HG02973 (cell line): ENCODE data around the gene SPATA21.
"Not testable (repeated sequence)": the region's sequence is repeated elsewhere in the genome, so short reads cannot be mapped to it uniquely, and the experiment has no call there.

Source experiments
- ATAC-seq: cut with Tn5 transposase; IDR thresholded peaks from one replicate; pipeline ENCODE4 v1.9.1; 2021; ENCODE audit warnings: moderate library complexity; ENCODE audit not compliant: unreplicated experiment

SPATA21 gene, protein sequence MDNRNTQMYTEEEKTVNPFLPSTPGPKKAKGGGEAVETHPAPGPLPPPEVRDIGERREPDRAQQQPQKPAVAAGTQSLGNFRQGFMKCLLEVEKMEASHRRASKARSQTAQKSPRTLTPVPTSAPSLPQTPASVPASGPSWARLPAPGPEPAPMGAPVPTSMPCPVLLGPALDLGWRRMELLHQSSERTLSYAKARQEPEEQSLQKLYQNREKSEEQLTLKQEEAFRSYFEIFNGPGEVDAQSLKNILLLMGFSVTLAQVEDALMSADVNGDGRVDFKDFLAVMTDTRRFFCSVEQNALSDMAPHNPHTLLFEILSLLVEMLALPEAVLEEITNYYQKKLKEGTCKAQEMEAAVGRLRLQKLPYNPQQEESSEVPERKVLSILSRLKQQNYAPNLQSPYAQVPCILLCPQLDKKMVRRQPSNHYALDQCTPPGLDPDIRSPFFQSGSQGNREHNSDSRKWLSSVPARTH

DNA sequence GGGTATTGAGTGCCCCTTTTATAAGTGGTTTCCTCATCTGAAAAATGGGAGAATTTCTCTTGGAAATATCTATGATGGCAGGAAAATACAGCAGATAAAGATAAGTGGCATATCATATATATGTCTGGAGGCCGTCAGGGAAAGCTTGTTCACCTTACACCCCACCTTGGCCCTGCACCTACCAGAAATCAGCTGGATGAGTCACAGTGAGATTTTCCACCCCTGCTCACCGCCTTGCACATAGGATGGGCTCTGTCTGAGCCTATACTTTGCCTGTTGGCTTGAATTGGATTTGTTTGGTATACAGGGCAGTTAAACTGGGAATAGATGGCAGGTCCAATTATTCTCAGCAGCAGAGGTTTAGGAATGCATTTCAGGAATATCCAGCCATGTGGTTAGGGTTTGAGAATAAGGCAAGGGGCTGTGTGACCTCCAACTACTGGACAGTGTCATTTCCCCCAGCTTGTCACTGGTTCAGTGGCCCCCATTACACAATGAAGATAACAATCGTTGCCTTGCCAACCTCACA lies at the start of gene SPATA21:
Gene SPATA21, minus strand, starts transcription at position 479 of the 529 bp plus-strand sequence. CDS start 6,053 bp downstream, outside the sequence.
- ATAC-seq: no peak

DNA sequence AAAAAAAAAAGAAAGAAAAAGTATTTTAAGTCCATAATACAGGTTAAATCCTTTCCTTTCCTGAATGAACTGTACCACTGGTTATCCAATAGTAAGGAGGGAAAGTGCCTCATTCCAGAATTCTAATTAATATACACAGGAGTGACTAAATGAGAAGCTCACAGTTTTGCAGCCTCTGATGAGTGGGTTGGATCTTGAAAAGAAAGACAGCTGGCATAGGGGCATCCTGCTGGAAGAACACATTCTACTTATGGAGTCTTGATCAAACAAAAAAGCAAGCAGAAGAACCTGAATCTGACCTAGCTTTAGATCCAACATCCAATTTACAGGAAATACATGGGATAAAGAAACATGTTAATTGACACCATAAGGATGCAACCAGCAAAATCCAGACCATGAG lies 49.8 kb upstream of the SPATA21 start:
- not testable (repeated sequence) for ATAC-seq

DNA sequence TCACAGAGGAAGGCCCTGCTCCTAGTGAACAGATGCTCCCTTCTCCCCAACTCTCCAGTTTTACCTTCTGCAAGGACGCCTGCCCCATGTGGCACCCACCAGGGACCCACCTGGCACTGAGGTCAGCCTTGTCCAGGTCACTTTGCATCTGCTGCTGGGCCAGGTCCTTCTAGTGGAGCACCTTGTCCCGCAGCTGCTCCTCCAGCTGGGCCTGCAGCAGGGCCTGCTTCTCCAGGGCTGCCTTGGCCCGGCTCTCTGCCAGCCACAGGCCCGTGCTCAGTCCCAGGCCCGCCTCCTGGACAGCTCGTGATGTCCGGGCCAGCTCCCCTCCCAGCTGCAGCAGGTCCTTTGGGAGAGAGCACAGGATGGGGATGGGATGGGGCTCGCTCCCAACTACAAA lies 49.1 kb upstream of the SPATA21 start:
- ATAC-seq: not testable (repeated sequence)

DNA sequence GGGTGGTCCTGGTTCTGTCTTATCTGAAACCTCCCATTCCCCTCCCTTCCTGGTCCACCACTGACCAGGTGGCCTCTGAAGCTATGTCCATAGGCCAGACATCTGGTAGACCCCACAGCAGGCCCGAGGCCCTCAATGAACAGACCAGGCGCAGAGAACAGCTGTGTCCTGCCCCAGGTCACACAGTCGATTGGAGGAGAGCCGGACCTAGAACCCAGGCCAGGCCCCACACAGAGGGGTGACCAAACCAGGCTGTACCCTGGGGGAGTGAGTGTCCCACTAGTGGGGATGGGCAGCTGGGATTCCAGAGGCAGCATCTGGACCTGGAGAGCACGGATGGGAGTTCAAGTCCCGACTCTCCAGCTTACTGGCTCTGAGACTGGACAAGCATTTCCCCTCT lies 47.7 kb upstream of the SPATA21 start:
- ATAC-seq: no peak

DNA sequence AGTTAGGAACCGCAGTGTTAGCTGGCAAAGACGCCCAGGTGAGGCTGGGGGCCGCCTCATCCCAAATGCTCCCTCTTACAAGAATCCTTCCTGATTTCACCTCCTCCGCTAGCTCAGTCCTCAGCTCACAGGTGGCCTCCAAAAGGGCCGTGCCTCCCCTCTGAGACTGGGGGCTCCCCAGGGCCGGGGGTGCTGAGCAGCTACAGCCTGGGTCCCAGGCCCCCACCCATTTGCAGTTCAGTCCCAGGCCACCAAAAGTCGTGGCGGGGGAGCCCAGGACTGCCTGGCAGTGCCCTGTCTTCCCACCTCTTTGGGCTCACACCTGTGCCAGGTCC lies 47.2 kb upstream of the SPATA21 start:
- no peak for ATAC-seq

DNA sequence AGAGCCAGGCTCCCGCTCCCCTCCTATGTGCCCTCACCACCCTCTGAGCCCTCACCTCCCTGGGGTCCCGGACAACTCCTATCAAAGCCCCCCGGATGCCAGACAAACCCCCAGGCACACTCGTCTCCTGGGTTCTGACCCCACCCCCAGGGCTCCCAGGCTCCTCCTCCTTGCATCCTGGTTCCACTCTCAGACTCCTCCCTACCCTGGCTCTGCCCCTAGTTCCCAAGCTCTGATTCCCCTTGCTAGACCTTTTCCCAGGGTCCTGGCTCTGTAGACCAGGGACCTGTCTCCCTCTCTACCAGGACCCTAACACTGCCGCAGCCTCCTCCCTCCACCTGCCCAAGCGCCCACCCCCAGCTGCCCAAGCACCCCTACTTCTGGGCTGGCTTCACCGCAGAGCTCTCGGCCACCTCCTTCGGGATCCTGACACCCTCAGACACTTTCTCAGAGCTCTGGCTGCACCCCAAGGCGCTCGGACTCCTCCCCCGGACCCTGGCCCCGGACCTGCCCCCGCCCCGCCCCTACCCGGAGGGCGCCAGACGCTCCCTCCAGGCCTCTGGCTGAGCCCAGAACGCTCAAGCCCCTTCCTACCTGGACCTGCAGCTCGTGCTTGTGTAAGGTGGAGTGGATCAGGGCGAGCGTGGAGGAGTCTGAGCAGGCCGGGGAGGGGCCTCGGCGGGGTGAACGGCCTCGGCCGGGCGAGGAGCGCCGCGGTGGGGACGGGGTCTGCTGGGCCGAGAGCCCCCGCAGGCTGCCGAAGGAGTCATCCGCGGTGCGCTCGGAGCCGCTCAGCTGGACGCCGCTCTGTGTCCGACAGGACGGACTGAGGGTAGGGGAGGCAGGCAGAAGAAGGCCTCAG lies 46.6 kb upstream of the SPATA21 start:
- ATAC-seq: not testable (repeated sequence)

DNA sequence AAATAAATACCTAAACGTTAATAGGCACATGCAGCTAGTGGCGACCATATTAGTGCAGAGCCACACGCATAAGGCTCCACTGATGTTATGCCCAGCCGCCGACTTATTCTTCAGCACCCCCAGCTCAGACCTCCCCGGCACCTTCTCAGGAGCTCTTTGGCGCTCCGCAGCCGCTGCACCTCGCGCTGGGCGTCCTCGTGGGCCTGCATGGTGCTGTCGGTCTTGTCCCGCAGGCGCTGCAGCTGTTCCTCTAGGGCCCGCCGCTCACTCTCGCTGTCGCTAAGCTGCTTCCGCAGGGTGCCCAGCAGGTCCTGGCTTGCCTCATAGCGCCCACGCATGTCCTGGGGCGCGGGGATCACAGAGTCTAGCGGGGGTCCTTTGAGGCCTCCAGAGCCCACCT lies 45.9 kb upstream of the SPATA21 start:
- not testable (repeated sequence) for ATAC-seq

DNA sequence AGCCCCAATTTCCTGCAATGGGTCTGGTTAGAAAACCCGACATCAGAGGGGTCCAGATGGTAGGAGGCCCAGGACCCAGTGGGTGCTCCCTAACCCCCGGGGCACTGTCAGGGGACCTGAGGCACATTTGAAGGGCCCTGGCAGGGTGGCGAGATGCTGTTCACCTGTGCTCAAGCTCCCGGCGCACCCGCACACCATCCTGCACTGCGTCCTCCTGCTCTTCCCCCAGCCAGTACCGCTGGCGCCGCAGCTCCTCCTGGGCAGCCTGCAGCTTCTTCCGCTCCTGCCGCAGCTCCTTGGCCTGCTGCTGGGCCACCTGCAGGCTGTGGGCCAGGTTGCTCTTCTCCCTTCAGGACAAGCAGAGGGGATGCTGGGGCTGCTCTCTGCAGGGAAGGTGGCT lies 40.9 kb upstream of the SPATA21 start:
- ATAC-seq: no peak

DNA sequence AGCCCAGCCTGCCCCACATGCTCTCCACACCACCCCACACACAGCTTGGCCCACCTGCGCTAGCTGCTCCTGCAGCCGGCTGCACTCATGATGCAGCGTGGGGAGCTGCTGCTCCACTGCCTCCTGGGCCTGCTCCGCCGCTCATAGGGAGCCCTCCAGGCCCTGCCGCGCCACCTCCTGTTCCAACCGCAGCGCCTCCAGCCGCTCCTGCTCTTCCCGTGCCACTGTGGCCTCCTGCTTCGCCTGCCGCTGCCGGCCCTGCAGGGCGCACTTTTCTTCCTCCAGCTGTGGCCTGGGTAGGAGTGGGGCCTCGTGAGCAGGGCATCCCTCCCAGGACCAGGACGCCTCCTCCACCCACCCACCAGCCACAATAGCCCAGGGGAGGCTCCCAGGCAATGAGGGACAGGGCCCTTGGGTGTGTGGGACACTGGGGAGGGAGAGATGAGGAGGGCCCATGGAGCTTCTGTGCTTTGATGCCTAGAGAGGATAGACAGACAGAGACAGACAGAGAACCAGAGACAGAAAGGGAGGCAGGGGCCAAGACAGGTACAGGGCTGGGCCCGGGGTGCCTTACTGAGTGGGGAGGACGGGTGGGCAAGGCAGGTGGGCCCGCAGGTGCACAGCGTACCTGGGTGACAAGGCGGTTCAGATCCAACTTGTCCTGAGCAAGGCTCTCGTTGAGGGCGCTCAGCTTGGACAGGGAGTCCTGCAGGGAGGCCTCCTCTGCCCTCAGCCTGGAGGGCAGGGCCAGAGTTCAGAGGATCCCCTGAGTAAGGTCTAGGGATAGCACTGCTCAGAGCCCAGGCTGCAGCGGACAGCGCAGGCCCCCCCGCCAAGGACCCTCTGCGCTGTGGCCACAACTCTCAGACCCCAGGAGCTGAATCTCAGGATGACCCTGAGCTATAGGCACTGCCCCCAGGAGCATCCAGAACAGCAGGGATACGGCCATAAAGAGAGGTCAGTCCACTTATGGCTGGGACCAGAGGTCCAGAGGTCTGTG lies 38.8 kb upstream of the SPATA21 start:
- ATAC-seq: not testable (repeated sequence)

DNA sequence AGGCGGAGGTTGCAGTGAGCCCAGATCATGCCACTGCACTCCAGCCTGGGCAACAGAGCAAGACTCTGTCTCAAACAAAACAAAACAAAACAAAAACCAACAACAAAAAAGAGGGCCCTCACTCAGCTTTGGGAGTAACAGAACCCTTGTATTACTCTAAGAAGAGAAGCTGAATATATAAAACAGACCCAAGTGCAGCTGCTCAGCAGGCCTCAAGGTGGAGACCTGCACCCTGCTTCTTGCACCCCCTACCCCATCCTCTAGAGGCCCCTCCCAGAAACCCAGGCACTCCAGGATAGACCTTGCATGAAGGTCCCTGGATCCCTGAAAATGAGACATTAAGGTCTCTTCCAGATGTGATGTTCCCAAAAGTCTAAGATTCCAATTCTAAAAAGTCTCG lies 37.7 kb upstream of the SPATA21 start:
- not testable (repeated sequence) for ATAC-seq

DNA sequence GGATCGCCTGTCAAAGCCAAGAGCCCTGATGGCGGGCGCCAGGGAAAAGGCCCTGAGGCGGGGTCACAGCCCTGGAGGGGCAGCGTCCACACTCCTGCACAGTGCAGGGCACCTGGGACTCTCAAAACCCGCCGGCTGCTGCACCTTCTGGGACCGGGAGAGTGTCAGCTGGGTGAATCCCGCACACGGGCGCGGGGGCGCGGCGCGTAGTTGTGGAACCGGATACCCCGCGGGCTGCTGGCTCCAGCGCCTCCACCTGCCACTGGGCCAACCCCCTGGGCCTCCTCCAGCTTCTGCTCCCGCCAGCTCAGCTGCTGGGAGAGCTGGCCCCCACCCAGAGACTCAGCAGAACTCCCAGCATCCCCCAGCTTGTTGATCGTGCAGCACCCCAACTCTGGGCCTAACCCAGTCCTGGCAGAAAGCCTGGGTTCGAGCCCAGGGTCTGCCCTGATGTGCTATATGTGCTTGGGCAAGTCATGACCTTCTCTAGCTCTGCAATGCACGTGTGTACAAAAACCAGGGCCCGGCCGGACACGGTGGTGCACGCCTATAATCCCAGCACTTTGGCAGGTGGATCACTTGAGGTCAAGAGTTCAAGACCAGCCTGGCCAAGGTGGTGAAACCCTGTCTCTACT lies 37.1 kb upstream of the SPATA21 start:
- no peak for ATAC-seq

DNA sequence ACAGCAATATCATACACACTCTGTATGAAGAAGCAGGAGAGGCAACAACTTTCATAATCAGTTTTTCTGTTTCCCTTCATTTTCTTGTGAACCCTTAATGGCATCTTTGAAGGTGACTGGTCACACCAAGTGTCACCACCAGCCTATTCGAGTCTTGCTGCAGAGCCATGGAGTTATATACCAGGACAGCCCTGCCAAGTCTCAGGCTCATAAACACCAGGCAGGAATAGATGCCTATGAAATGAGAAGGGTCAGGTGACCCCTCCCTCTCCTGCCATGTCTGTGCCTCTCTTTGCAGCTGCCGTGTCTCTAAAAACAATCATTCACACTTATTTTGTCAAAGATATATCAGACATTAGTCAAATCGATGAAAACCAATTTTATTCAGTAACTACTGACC lies 31.3 kb upstream of the SPATA21 start:
- no peak for ATAC-seq

DNA sequence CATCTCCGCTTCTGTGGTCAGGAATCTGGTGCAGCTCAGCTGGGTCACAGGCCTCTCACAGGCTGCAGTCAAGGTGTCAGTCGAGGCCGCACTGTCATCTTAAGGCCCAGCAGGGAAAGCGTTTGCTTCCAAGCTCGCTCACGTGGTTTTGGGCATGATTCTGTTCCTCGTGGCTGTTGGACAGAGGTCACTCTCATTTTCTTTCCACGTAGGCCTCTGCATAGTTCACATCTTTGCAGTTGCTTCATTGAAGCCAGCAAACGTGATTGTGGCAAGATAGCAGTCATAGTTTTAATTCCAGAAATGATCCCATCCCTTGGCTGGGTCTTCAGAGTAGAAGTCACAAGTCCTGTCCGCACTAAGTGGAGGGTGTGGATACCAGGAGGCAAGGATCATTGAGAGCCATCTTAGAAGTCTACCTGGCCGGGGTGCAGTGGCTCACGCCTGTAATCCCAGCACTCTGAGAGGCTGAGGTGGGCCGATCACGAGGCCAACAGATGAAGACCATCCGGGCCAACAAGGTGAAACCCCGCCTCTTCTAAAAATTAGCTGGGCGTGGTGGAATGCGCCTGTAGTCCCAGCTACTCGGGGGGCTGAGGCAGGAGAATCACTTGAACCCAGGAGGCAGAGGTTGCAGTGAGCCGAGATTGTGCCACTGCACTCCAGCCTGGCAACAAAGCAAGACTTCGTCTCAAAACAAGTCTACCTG lies 27.8 kb upstream of the SPATA21 start:
- no peak for ATAC-seq

DNA sequence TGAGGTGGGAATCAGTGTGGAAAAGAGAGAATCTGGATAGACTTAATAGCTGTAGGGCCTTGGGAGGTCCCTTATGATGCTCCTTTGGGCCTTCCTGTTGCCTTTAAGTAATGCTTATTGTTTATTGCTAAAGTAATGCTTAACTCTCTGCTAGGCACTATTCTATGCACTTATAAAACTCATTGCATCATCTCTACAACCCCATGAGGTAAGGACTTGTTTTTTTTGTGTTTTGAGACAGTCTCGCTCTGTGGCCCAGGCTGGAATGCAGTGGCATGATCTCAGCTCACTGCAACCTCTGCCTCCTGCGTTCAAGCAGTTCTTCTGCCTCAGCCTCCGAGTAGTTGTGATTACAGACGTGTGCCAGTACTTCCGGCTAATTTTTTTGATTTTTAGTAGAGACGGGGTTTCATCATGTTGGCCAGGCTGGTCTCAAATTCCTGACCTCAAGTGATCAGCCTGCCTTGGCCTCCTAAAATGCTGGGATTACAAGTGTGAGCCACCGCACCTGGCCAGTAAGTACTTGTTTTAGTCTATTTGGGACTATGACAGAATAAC lies 25.6 kb upstream of the SPATA21 start:
- ATAC-seq: no peak

DNA sequence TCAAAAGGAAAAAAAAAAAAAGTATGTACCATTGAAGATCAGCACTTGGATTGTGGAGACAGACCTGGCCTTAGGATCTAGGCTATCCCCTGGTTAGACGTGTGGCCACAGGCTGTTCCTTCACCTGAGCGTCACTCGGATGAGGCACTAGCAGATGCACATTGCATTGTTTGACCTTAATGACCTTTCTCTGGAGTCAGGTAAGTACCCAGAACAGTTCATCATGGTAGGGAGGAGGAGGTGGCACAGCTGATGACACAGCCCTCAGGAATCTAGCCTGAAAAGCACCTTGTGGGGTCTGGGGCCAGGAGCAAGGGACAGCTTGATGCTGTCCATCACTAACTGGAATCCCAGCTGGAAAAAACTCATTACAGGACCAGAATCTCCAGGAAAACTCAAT lies 24.5 kb upstream of the SPATA21 start:
- no peak for ATAC-seq

DNA sequence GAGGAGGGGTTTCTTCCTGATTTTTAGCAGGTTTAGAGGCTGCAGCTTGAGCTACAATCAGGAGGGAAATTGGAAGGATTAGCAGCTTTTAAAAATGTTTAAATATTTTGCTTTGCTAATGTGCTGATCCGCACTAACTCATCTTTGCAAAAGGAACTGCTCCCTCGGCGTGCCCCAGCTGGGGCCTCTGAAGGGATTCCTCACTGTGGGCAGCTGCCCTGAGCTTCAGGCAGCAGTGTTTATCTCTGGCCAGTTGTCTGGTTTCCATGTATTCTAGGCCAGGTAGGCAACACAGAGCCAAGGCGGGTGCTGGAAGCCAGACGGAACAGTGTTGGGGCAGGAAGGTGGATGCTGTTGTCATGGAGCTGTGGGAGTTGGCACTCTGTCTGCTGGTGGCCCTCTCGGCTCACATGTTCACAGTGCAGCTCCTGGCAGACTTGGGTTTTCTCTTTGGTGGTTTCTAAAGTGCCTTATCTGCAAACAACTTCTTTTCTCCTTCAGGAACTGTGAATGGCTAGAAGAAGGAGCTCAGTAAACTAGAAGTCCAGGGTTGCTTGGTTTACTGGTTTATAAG lies 22.2 kb upstream of the SPATA21 start:
- ATAC-seq: no peak

DNA sequence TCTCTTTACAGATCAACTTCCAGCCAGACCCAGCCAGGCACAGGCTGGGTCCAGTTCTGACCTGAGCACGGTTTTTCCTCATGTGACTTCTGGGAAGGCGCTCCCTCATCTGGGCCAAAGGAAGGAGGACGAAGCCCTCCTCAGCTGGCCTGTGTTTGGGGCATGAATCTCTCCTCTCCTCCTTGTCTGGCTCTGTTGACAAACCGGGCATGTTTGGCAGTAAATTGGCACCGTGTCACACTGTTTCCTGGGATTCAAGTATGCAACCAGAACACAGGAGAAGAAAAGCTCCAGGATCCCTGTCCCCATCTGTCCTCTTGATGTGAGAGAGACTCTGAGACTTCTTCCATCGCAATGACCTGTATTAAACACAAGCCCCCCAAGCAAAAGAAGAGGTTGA lies 21.6 kb upstream of the SPATA21 start:
- no peak for ATAC-seq

DNA sequence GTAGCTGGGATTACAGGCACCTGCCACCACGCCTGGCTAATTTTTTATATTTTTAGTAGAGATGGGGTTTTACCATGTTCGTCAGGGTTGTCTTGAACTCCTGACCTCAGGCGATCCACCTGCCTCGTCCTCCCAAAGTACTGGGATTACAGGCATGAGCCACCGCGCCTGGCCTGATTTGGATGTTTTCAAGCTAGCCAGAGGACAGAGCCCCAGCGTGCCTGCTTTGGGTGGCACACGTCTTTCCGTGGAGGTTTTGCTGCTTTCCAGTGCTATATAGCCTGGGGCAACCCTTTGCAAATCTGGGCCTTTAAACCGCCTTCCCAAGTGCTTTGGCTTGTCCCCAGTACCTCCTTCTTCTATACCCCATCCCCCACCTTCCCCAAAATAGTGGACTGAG lies 18.9 kb upstream of the SPATA21 start:
- not testable (repeated sequence) for ATAC-seq

DNA sequence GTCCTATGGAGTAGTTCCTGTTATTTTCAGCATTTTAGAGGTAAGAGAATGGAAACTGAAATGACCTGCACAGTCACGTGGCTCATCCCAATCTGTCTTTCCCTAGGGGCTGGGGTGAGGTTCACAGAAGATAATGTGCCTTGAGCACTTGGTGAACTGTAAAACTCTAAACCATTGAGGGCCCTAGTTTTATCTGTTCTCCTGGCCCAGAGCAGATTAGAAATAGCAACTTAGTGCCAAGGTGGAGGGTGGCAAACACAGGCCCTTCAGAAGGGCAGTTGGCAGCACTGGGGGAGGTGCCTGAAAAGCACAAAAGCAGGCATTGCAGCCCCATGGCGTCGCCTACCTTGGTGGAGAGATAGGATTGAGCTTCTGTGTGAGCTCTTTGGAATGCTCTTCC lies 17.7 kb upstream of the SPATA21 start:
- ATAC-seq: not testable (repeated sequence)
